ENCODE measurements around the gene CLCN2.

Gene CLCN2

DNA sequence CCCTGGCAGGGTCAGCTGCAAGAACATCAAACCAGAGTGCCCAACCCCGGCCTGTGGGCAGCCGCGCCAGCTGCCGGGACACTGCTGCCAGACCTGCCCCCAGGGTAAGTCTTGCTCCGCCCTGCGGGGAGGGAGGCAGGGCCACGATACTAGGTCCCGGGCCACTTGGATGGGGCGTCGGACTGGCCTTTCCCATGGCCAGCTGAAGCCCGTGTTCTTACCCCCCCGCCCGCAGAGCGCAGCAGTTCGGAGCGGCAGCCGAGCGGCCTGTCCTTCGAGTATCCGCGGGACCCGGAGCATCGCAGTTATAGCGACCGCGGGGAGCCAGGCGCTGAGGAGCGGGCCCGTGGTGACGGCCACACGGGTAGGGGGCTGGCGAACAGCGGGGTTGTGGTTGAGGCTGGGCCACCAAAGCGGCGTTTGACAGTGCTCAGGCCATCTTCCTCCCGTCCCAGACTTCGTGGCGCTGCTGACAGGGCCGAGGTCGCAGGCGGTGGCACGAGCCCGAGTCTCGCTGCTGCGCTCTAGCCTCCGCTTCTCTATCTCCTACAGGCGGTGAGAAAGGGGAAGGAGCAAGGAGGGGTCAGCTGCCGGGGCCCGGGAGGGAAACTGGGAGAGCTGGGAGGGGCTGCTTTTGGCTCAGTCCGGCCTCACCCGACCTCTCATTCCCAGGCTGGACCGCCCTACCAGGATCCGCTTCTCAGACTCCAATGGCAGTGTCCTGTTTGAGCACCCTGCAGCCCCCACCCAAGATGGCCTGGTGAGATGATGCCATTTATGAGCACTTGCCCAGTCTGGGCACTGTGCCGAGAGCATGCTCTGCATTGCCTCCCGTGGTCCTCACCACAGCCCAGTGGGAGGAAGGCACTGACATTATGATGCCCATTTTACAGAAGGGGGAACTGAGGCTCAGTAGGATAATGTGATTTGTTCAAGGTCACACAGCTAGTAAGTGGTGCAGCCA lies 20.1 kb upstream of the CLCN2 start:
- no peak for DNase-seq (ENCODE audit: extremely low read depth in 1 of 2, low read depth in 1 of 2)

DNA sequence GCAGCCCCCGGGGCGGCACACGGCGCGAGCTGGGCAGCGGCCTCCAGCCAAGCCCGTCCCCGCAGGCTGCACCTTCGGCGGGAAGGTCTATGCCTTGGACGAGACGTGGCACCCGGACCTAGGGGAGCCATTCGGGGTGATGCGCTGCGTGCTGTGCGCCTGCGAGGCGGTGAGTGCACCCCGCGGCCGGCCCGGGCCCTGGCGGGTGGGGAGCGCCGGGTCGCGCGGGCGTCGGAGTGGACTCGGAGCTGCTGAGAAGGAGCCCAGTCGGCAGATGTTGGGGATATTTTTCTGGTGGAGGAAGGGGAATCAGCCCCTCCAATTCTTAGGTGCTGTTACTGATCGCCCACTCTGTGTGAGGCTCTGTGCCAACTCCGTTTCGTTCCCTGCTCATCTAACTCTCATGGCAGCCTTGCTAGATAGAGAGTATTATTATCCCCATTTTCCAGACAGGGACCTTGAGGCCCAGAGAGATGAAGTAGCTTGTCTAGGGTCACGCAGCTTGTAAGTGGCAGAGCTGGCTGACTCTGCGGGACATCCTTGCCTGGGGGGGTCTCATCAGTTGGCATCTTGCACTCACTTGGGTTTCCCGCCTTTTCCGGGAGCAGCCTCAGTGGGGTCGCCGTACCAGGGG lies 19.3 kb upstream of the CLCN2 start:
- no peak for DNase-seq (ENCODE audit: extremely low read depth in 1 of 2, low read depth in 1 of 2)

DNA sequence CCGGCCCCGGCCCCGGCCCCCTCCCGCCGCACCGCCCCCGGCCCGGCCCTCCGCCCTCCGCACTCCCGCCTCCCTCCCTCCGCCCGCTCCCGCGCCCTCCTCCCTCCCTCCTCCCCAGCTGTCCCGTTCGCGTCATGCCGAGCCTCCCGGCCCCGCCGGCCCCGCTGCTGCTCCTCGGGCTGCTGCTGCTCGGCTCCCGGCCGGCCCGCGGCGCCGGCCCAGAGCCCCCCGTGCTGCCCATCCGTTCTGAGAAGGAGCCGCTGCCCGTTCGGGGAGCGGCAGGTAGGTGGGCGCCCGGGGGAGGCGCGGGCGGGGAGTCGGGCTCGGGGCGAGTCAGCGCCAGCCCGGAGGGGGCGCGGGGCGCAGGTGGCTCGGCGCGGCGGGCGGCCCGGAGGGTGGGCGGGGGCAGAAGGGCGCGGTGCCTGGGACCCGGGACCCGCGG lies 18.8 kb upstream of the CLCN2 start:
- DNase-seq (ENCODE audit: extremely low read depth in 1 of 2, low read depth in 1 of 2), result no peak

DNA sequence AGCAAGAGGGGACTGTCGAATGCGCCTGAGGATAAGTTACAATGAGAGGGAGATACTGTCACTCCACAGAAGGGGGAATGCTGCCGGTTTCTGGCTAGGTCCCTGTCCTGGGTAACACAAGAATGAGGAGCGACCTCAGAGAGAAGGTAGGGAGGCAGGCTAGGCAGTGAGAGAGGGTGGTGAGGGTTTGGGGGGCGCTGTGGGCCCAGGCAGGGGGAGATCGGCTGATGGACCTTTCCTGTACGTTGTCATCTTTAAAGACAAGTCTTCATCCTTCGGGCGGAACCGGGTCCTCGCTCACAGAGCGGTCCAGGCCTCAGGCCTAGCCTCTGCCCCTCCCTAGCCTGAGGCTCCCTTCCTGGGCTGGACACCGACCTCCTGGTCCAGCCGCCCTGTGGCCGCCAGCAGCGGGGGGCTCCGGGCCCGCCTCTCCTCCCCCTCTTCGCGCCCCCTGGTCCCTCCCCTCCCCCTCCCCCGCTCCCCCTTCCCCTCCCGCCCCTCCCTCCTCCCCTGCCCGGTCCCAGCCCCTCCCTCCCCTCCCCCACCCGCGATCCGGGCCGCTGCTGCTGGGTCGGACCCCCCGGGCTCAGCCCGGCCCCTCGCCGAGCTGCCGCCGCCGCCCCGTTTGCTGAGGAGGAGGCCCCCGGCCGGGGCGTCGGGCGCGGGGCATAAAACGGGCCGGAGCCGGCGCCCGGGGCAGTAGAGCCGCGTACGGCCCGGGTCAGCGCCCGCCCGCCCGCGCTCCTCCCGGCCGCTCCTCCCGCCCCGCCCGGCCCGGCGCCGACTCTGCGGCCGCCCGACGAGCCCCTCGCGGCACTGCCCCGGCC lies 18.2 kb upstream of the CLCN2 start, which contains the start of gene CHRD:
CHRD (plus strand) TSS at position 697 of the 827 bp plus-strand sequence. CDS start 265 bp downstream, outside the sequence.
- DNase-seq (ENCODE audit: extremely low read depth in 1 of 2, low read depth in 1 of 2), result no peak

DNA sequence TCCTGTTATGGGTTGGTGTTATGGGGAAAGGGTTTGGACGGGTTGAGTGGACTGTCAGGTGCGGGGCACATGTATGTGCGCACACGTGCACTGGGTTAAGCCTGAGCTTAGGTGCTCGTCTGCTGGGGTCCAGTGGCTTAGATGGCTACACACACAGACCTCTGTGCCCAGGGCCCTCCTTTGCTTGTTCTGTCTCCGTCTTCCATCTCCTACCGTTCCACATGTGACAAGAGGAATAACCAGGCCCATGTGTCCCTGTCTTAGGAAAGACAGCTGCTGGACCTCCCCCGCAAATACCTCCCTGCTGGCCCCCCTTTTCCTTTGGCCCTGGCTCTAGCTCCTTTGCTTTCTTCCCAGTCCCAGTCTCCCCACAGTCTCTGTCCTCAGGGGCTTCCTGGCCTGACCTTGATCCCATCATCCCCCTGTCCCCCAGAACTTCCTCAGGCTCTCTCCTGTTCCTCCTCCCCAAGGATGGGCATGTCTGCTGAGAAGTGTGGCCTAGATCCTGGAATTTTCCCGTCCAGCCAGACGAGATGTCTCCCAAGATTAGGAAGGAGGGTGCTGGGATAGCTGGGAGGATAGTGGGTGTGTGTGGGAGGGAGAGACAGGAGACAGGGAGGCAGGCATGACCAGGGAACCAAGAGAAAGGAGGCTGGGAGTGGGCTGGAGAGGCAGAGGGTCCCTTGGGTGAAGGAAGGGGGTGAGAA lies 17.4 kb upstream of the CLCN2 start:
- DNase-seq (ENCODE audit: extremely low read depth in 1 of 2, low read depth in 1 of 2), result no peak

DNA sequence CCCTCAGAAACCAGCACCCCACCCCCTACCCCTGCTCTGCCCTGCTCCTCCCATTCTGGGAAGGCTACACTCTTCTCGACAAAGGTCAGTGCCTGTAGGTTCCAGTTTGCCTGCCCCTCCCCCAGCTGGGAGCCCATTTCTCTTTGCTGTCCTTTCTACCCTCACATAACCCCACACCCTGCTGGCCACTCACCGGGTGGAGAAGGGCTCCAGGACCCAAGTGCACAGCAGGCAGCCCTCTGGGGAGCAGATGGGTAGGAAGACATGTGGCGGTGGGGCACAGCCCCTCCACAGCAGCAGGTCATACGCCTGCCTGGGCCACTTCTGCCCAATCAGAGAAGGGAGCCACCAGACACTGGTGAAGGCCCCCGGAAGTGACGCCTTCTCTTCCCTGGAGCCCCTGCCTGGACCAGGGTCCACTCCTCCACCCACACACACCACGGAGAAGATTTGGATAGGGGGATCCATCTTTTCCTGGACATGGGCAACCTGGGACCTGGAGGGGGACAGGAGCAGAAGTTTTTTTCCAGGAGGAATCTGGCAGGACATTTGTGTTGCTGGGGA lies 16.6 kb upstream of the CLCN2 start, which contains the start of gene THPO:
THPO (minus strand) TSS at position 326 of the 564 bp plus-strand sequence. CDS start 1,948 bp downstream, outside the sequence.
- DNase-seq (ENCODE audit: extremely low read depth in 1 of 2, low read depth in 1 of 2), result no peak

DNA sequence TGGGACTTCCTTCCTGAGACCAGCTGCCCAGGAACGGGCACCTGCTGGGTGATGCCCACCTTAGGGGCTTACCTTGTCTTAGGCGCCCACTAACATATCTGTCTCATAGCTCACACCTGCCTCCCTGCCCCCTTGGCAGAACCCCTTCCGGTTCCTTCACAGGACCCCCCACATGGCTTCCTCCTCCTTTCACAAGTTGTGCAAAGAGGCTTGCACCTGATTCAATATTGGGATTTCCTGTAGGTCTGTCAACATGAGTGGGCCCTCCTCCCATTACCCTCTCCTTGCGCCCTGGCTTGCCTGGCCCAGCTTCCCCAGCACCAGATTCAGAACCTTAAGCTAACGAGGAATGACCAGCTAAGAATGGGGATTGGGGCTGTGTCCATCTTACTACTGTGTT lies 16.0 kb upstream of the CLCN2 start:
- DNase-seq (ENCODE audit: extremely low read depth in 1 of 2, low read depth in 1 of 2), result no peak

DNA sequence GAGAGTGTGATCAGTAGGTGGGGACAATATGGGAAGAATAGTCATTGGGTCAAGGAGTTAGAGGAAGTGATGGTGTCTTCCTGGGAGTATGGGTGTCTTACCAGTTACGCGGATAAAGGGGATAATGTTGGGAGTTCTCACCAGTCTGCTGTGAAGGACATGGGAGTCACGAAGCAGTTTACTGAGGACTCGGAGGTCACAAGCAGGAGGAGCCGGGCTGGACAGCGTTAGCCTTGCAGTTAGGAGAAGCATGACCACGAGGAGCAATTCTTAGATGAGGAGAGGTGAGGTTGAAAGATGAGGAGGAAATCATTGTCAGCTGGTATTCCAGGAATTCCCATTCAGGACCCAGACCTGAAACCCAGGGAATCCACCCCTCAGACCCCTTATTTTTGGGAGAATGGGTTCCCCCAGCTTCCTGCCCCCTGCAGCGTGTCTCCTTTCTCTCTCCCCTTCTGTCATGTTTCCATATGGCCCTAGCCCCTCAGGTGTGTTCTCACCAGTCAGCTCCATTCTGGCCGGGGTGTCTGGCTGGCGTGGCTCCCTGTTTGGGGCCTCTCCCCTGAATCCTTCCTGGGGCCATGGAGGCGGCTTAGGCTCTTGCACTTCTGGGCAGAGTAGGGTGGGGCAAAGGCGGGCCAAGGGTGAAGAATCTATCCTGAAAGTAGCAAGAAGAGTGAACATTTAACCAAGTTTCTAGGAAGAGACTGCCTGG lies 14.5 kb upstream of the CLCN2 start:
- DNase-seq (ENCODE audit: extremely low read depth in 1 of 2, low read depth in 1 of 2), result no peak

DNA sequence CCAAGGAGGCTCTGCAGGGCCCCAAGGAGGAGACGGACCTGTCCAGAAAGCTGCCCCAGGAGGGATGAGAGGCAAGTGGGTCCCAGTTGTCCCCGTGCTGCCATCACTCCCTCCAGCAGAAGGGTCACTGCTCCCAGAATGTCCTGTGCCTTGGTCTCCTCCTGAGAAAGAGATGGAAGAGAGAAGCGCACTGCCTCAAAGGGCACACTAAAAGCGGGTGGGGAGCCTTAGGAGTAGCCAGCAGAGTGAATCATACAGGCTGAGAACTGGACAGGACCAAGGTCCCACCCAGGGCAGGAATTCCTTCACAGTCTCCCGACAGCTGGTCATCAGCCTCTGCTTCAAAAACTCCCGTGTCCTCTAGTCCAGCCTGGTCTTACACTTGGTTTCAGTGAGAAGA lies 12.0 kb upstream of the CLCN2 start:
- DNase-seq (ENCODE audit: extremely low read depth in 1 of 2, low read depth in 1 of 2), result no peak

DNA sequence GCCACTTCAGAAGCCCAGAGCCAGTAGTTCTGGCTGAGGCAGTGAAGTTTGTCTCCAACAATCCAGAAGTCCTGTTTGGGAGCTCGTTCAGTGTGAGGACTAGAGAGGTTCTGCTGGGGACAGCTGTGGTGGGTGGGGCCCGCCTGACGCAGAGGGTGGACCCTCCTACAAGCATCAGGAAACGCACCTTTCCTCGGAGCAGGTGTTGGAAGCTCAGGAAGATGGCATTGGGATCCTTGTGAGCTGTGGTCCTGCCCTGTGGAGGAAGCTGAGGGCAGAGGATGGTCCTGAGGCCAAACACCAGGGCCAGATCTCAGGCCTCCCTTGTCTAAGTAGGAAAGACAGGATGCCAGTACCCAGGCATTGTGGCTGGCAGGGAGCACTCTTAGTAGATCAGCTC lies 11.5 kb upstream of the CLCN2 start:
- DNase-seq (ENCODE audit: extremely low read depth in 1 of 2, low read depth in 1 of 2), result no peak

DNA sequence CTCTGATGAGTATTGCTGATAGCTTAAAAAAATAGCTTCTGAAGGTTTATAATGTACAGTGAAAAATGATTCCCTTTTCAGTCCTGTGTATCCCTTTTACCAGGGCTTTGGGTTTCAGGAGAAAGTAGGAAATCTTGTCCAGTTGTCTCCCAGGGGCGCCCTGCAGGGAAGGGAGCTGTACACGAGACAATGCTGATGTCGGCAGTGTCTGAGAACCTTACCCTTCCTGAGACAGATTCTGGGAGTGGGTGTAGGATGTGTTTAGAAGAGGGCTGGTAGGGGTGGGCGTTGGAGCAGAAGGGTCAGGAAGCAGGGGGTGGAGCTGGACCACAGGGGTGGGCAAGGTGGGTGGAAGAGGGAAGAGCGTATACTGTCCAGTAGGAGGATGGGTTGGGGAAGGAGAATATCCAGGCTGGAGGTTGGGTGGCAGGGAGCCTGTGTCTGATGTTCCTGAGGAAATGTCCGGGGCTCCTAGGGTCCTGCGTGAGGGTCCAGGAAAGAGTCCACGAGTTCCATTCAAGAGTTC lies 11.0 kb upstream of the CLCN2 start:
- DNase-seq (ENCODE audit: extremely low read depth in 1 of 2, low read depth in 1 of 2), result no peak

DNA sequence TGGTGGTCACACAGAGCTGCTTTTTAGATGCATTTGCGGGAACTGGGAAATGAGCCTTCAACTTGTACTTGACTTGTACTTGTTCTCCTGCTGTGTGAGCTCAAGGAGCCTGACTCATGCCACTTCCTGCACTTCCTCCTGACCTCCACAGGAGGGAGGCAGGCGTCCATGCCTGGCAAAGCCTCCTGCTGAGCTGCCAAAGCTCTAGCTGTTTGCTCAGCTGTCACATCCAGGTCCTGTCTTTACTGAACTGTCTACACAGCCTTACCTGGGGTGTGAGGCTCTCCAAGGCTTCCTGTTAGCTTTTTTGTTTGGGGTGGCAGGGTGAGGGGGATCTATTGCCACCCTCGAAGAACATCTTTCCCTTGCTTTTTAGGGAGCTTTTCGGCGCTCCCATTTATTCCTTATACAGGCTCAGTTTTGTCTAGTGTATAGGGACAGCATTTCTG lies 10.2 kb upstream of the CLCN2 start:
- peak; percentile 36 to 39 for DNase-seq (ENCODE audit: extremely low read depth in 1 of 2, low read depth in 1 of 2)

DNA sequence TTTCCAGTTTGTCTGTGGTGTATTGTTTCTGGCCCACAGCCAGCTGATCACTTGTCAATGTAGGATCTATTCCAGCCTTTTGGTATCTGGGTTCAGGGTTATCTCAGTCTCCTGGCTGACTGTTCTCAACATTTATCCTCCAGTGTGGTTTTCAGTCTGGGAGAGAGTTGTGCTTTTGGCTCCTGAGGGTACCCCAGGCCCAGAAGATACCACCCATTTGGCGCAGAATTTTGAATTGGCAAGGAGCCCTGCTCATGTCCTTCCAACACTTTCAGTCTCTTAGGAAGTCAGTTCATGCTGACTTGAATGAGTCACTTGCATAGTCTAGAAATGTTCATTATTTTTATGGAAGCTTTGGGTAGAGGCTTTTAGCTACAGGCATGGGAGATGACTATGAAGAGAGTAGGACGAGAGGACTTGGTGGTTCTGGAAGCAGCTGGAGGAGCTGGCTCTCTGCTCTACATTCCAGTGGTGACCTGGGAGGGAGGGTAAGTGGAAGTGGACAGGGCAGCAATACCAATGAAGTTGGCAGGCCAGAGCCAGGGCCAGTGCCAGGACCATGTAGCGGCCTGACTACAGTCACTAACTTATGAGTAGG lies 7.3 kb upstream of the CLCN2 start:
- no peak for DNase-seq (ENCODE audit: extremely low read depth in 1 of 2, low read depth in 1 of 2)

DNA sequence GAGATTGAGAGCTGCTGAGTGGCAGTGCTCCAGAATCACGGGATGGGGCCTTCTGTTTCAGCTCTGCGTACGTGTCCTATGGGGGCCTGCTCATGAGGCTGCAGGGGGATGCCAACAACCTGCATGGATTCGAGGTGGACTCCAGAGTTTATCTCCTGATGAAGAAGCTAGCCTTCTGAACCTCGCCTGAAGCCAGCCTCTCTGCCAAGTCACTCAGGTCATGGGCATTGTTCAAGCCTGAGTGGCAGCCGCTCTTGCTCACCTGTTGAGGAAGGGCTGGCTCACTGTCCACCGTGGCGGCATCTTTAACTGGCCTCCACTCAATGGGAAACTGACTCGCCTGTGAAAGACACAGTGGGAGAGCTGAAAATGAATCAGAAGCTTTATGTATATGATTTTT lies 6.7 kb upstream of the CLCN2 start:
- DNase-seq (ENCODE audit: extremely low read depth in 1 of 2, low read depth in 1 of 2), result no peak

DNA sequence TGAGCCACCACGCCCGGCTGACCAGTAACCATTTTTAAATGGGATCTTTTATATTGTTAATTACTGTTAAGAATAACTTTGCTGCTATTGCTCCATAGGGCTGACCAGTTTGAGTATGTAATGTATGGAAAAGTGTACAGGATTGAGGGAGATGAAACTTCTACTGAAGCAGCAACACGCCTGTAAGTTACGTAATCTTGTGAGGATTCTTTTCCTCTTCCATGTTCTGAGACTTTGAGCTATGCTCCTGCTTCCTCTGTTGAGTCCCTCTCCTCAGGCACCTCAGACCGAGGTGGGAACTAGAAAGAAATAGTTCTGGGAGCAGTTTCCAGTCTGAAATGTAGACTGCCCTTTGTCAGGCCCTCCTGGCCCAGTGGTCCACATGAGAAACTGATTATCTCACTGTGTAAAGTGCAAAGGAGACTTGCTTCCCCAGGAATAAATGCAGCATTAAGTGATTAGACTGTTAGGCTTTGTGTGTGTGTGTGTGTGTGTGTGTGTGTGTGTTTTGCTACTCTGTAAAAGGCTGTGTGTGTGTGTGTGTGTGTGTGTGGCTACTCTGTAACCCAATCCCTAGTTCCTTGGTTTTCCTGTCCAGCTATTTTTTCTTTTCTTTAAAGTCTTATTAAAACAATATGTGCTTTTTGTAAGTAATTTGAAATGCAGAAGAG lies 5.3 kb upstream of the CLCN2 start:
- DNase-seq (ENCODE audit: extremely low read depth in 1 of 2, low read depth in 1 of 2), result no peak

DNA sequence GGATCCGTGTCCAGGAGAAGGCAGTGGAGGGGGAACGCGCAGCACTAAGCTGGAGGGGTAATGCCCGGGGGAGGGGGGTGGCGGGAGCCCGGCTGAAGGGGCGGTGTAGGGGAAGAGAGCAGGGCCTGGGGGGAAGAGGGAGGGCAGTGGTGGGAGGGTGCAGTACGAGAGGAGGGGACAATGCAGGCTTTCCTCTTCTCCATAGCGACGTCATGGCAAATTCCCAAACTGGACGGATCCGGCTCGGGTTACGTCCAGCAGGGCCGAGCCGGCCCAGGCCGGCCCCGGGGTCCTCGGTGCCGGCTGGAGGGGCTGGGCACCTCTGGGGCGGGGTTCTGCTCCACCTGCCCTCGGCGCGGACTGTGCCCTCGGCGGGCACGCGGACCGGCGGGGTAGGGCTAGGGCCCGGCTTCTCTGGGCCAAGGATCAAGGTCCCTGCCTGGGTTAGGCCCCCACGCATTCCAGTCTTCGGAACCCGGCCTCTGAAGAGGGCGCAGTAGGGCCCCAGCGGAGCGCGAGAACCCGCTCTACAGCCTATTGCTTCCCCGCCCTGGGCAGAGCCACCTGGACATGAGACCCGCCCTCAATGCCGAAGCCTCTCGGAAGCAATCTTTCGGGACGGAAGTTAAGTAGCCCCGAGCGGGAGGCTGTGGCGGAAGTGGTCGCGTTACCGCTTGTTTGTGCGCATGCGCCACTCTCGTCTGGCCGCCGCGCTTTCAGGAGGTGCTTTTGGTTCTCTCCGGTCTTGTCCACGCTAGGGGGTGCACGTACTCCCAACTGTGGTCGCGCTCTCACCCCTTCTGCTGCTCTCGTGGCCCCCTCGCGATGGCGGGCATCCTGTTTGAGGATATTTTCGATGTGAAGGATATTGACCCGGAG lies 1.5 kb upstream of the CLCN2 start:
- peak; percentile 96 to 97 for DNase-seq (ENCODE audit: extremely low read depth in 1 of 2, low read depth in 1 of 2)
